Transverse colon (tissue), 4 donors: ENCODE measurements around the gene KLHDC7B. TPM values are rescaled to one million over a fixed set of nuclear protein-coding genes. Genes with fewer than 3 reads are reported as not detected.

ENCODE experiments used
- DNase-seq: peaks from one replicate; pipeline ENCODE4 v3.0.0-alpha.2; 2019
- H3K27ac ChIP-seq, 4 donors: fragments of 200-600 bp; sonication (generic); 2 replicates each; pipeline ENCODE4 v1.5.1; 2016 to 2018; ENCODE audit warnings: inconsistent platforms in 4 of 4
- H3K27me3 ChIP-seq: fragments of 200-600 bp; sonication (generic); 2 replicates; pipeline ENCODE4 v1.5.1; 2017; ENCODE audit warnings: inconsistent platforms
- H3K36me3 ChIP-seq, 4 donors: fragments of 200-600 bp; sonication (generic); 2 replicates each; pipeline ENCODE4 v1.5.1; 2017 to 2019; ENCODE audit warnings: inconsistent platforms in 4 of 4
- H3K4me1 ChIP-seq, 4 donors: fragments of 200-600 bp; sonication (generic); 2 replicates each; pipeline ENCODE4 v1.5.1; 2017 to 2020; ENCODE audit warnings: inconsistent platforms in 4 of 4
- H3K4me3 ChIP-seq, 4 donors: fragments of 200-600 bp; sonication (generic); 1 replicate in 1 of 4; 2 replicates in 3 of 4; pipeline versions ENCODE4 v1.5.1 to v1.6.1; 2017 to 2019; ENCODE audit warnings: inconsistent platforms in 4 of 4
- H3K9me3 ChIP-seq, 2 donors: fragments of 200-600 bp; sonication (generic); 2 replicates each; pipeline ENCODE4 v1.5.1; 2017 to 2019; ENCODE audit warnings: inconsistent platforms in 2 of 2
- EP300 ChIP-seq: sonication (generic); formaldehyde crosslinking; IDR thresholded peaks from one replicate; pipeline ENCODE4 v1.6.1; 2017; ENCODE audit warnings: antibody characterized with exemption, low read depth
- POLR2A ChIP-seq: fragments of 450-650 bp; IDR thresholded peaks from one replicate; pipeline ENCODE4 v1.6.1; 2016; ENCODE audit warnings: antibody characterized with exemption, mild to moderate bottlenecking, moderate library complexity
- POLR2AphosphoS5 ChIP-seq, 3 donors: sonication (generic); formaldehyde crosslinking; IDR thresholded peaks; one replicate each; pipeline ENCODE4 v1.6.1; 2016; ENCODE audit warnings: antibody characterized with exemption in 3 of 3
- WGBS, 2 donors: methylation state at CpG; one replicate each; pipeline ENCODE4 v1.1.5; 2018; ENCODE audit warnings: low coverage in 1 of 2; 5-methylcytosine and 5-hydroxymethylcytosine counted together
- in situ Hi-C, 4 donors: fragments of 200-750 bp; cut with MboI; loops; one replicate each; pipeline versions ENCODE4 v1.15.0 to v1.15.1; 2017; ENCODE audit warnings: low sequenced_read_pairs in 3 of 4, low pct_ligation_motif_present in 1 of 4, low pct_unique_long_range_greater_than_20kb in 1 of 4
- intact Hi-C: fragments of 100-400 bp; cut with DNase I; formaldehyde crosslinking; loops from one replicate; pipeline ENCODE4 v1.15.1; 2023; ENCODE audit warnings: low total_unique reads
- total RNA-seq, 4 donors: library from RNA; depleted of rRNA; stranded (reverse); fragments of >200 nt; gene quantifications; one replicate each; pipeline ENCODE4 v1.1.0, GENCODE V29; 2016
- TF ChIP-seq, protein P1 (sequence below), 5 experiments: fragments of 200-600 bp in 3 of 5; fragments of 450-650 bp in 2 of 5; sonication (generic) in 3 of 5; IDR thresholded peaks; 1 replicate in 2 of 5; 2 replicates in 3 of 5; pipeline ENCODE4 v1.5.1; 2016 to 2017; ENCODE audit warnings: antibody characterized with exemption in 5 of 5, inconsistent platforms in 3 of 5, mild to moderate bottlenecking in 2 of 5, moderate library complexity in 1 of 5

KLHDC7B gene
- total RNA-seq, 4 donors from 2014 or later, result 0.14 to 1.5 (median 0.32) TPM; not detected in 1

DNA sequence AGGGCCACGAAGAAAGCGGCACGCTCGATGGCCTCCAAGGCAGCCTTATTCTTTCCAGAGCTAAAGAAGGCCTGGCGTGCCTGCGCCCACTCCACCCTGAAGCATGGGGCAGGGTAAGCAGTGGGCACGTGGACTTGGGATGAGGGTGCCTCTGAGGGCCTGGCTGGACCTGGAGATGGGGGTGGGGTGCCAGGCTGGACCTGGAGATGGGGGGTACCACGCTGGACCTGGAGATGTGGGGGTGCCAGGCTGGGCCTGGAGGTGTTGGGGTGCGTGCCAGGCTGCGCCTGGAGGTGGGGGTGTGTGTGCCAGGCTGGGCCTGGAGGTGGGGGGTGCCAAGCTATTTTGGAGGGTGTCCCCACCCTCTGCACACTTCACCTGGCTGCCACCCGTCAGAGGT, 27.3 kb downstream of the KLHDC7B start:
- H3K4me3 ChIP-seq, result no peak overlapping the region
- peaks cover 0 to 14% (median 4%) of the 10 kb centered on the region in 4 donors for H3K4me1 ChIP-seq
- no peaks in the 10 kb centered on the region for H3K9me3 ChIP-seq
- H3K27me3 ChIP-seq, result no peaks in the 10 kb centered on the region
- in situ Hi-C loops (no loop called here), intact Hi-C loops (no loop called here)
- WGBS, 2 donors, result 95% methylated on average over 11 of the region's 11 CpGs; no CpG with 5 or more reads in 1 of the 2 donors
- no peak overlapping the region for H3K27ac ChIP-seq
- no peaks in the 10 kb centered on the region for H3K36me3 ChIP-seq
- DNase-seq, result no peak
- TF ChIP-seq EP300 (no peak), POLR2AphosphoS5 (IDR thresholded peaks at IDR 0.05) (no peak), POLR2A (no peak)
- TF ChIP-seq, protein P1, sequence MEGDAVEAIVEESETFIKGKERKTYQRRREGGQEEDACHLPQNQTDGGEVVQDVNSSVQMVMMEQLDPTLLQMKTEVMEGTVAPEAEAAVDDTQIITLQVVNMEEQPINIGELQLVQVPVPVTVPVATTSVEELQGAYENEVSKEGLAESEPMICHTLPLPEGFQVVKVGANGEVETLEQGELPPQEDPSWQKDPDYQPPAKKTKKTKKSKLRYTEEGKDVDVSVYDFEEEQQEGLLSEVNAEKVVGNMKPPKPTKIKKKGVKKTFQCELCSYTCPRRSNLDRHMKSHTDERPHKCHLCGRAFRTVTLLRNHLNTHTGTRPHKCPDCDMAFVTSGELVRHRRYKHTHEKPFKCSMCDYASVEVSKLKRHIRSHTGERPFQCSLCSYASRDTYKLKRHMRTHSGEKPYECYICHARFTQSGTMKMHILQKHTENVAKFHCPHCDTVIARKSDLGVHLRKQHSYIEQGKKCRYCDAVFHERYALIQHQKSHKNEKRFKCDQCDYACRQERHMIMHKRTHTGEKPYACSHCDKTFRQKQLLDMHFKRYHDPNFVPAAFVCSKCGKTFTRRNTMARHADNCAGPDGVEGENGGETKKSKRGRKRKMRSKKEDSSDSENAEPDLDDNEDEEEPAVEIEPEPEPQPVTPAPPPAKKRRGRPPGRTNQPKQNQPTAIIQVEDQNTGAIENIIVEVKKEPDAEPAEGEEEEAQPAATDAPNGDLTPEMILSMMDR (IDR thresholded peaks at IDR 0.05), result no peak

DNA sequence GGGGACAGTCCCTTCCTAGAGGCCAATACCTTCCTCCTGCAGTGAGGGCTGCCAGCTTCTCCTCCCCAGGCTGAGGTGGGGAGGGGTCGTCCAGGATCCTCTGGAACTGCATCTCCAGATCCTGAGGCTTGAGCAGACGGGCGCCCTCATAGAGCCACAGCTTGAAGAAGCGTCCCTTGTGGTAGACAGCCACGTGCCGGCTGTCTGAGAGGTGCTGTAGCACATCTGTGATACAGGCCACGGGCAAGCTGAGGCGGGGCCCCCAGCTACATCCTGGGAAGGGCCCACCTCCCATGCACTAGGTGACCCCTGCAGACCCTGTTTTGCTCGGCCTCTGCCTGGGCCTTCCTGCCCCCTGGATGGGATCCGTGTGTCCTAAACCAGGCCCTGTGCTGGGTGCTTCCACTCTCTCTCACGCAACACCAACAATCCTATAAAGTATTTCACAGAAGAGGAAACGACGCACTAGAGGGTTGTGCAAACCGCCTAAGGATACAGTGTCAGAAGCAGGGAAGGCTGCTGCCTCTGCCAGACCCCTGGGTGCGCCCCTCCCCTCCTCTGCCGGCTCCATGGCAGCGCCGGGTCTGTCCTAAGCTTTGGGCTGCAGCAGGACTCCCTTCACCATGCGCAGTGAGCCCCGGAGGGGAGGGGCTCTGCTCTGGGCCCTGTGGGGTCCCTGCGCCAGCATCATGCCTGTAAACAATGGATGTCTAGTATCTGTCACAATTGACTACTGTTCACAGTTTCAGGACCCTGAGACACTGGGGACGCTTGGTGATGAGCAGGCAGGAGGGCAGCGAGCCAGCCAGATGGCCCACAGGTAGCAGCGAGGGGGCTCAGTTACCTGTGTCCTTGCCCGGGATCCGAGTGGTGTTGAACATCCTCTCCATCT, 28.0 kb downstream of the KLHDC7B start:
- Histone ChIP-seq H3K27ac (no peak overlapping the region), H3K36me3 (no peaks in the 10 kb centered on the region), H3K27me3 (no peaks in the 10 kb centered on the region), H3K9me3 (no peaks in the 10 kb centered on the region), H3K4me3 (no peak overlapping the region), H3K4me1 (peaks cover 0 to 16% (median 12%) of the 10 kb centered on the region in 4 donors)
- in situ Hi-C loops, result no loop called here
- DNase-seq, result no peak
- no peak for TF ChIP-seq POLR2AphosphoS5 (IDR thresholded peaks at IDR 0.05)
- TF ChIP-seq, protein P1 (IDR thresholded peaks at IDR 0.05), result no peak
- no peak for TF ChIP-seq POLR2A
- TF ChIP-seq EP300, result no peak
- 94 to 100% methylated on average over 2 to 26 of the region's 26 CpGs for WGBS, 2 donors
- intact Hi-C loops, result no loop called here

DNA sequence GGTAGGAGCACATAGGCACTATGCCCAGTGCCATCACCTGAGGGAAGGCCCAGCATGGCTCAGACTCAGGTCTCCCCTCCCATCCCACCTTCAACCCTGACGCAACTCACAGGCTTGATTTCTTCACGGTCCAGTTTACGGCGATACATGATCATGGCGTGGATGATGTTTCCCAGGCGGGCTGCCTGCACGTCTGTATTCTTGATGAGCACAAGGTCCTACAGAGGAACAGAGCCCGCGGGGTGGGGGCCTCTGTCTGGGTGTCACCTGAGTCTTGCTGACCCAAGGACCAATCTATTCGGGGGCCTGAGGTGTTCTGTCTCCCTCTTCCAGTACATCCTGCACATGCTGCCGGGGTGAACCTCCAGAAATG, 28.7 kb downstream of the KLHDC7B start:
- intact Hi-C loops, result no loop called here
- Histone ChIP-seq H3K4me3 (no peak overlapping the region), H3K27me3 (no peaks in the 10 kb centered on the region), H3K27ac (no peak overlapping the region), H3K4me1 (peaks cover 0 to 14% (median 11%) of the 10 kb centered on the region in 4 donors), H3K9me3 (no peaks in the 10 kb centered on the region), H3K36me3 (no peaks in the 10 kb centered on the region)
- DNase-seq, result no peak
- WGBS, 2 donors, result 89 to 98% methylated on average over 6 to 11 of the region's 11 CpGs
- in situ Hi-C loops, result no loop called here
- no peak for TF ChIP-seq EP300

DNA sequence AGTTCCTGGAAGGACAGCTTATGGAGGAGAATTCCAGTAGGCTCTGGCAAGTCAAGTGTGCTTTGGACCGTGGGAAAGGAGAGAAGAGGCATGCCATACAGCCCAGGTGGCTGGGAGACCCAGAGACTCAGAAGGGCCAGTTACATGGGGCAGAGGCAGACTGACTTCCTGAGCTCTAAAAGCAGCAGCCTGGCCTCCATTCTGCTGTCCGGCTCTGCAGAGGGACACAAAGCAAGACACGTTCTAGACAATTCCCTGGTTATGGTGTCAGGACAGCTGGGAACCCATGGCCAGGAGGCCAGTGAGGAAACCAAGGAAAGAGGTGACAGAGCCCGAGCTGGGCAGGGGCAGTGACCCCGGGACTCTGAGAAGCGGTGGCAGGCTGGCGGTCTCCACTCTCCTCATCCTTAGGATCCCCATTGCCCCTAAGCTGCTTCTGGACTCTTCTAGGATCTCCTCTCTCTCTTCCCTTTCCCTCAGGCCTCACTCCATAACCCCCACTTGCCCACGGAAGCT, 29.8 kb downstream of the KLHDC7B start:
- no peak for DNase-seq
- Histone ChIP-seq H3K4me1 (peaks cover 0 to 12% (median 10%) of the 10 kb centered on the region in 4 donors), H3K4me3 (no peak overlapping the region), H3K9me3 (no peaks in the 10 kb centered on the region), H3K27ac (no peak overlapping the region), H3K27me3 (no peaks in the 10 kb centered on the region), H3K36me3 (no peaks in the 10 kb centered on the region)
- intact Hi-C loops (no loop called here), in situ Hi-C loops (no loop called here)
- TF ChIP-seq POLR2A (no peak), POLR2AphosphoS5 (IDR thresholded peaks at IDR 0.05) (no peak), EP300 (no peak)
- TF ChIP-seq, protein P1 (IDR thresholded peaks at IDR 0.05), result no peak
- whole genome bisulfite sequencing, 2 donors, result 64 to 91% methylated on average over 2 to 8 of the region's 8 CpGs
